Measurements from ENCODE around the gene ULK3.
"Not testable (repeated sequence)": the region's sequence is repeated elsewhere in the genome, so short reads cannot be mapped to it uniquely, and the experiment has no call there.

The ULK3 gene

GRCh38 chr15:74842581-74843444, at the start of gene ULK3:
ULK3 (minus strand) TSS chr15:74843156; CDS start chr15:74843105, 51 bp downstream.
- Mint-ChIP-seq H3K9me3 (no peaks in the 10 kb centered on the region), H3K27ac (peak within 1 kb of the TSS; percentile 88), H3K4me1 (peaks cover 44% of the 10 kb centered on the region), H3K4me3 (peak within 1 kb of the TSS; percentile 86), H3K36me3 (peaks cover 65% of the 10 kb centered on the region)
- peak; percentile 95 to 97 for DNase-seq (ENCODE audit: low spot score in 2 of 2)
- peak; percentile 87 for ATAC-seq

GRCh38 chr15:74892313-74892712, 49.4 kb upstream of the ULK3 start:
- Mint-ChIP-seq H3K4me3 (no peak overlapping the region), H3K36me3 (peaks cover 65% of the 10 kb centered on the region), H3K9me3 (no peaks in the 10 kb centered on the region), H3K27ac (peak overlapping the region; percentile 86), H3K4me1 (peaks cover 51% of the 10 kb centered on the region)
- no peak for DNase-seq (ENCODE audit: low spot score in 2 of 2)
- no peak for ATAC-seq

- H3K9me3 Mint-ChIP-seq, result no peaks in the 10 kb centered on the region
- no peak for DNase-seq (ENCODE audit: low spot score in 2 of 2)
- peaks cover 59% of the 10 kb centered on the region for H3K36me3 Mint-ChIP-seq
- peaks cover 51% of the 10 kb centered on the region for H3K4me1 Mint-ChIP-seq
- ATAC-seq, result no peak
- peak overlapping the region; percentile 87 for H3K4me3 Mint-ChIP-seq
- H3K27ac Mint-ChIP-seq, result peak overlapping the region; percentile 65
Measured at GRCh38 chr15:74891469-74891868, 48.5 kb upstream of the ULK3 start.

GRCh38 chr15:74890665-74890960, 47.7 kb upstream of the ULK3 start:
- peak overlapping the region; percentile 87 for H3K4me3 Mint-ChIP-seq
- no peaks in the 10 kb centered on the region for H3K9me3 Mint-ChIP-seq
- peak overlapping the region; percentile 95 for H3K27ac Mint-ChIP-seq
- ATAC-seq, result no peak
- no peak for DNase-seq (ENCODE audit: low spot score in 2 of 2)
- peaks cover 51% of the 10 kb centered on the region for H3K4me1 Mint-ChIP-seq
- peaks cover 57% of the 10 kb centered on the region for H3K36me3 Mint-ChIP-seq

- Mint-ChIP-seq H3K36me3 (peaks cover 52% of the 10 kb centered on the region), H3K9me3 (no peaks in the 10 kb centered on the region), H3K27ac (peak within 1 kb of the TSS; percentile 95), H3K4me1 (peaks cover 51% of the 10 kb centered on the region), H3K4me3 (peak within 1 kb of the TSS; percentile 87)
- peak; percentile 98 for ATAC-seq
- peak; percentile 77 to 93 for DNase-seq (ENCODE audit: low spot score in 2 of 2)
Measured at GRCh38 chr15:74889883-74890664, 47.1 kb upstream of the ULK3 start, which contains the start of gene MPI. MPI (plus strand) TSS chr15:74890042; CDS start chr15:74890074, 32 bp downstream.

- ATAC-seq (no peak), DNase-seq (ENCODE audit: low spot score in 2 of 2) (no peak)
- peak overlapping the region; percentile 95 for H3K27ac Mint-ChIP-seq
- peaks cover 45% of the 10 kb centered on the region for H3K36me3 Mint-ChIP-seq
- H3K4me1 Mint-ChIP-seq, result peaks cover 51% of the 10 kb centered on the region
- H3K9me3 Mint-ChIP-seq, result no peaks in the 10 kb centered on the region
- H3K4me3 Mint-ChIP-seq, result peak overlapping the region; percentile 87
Measured at GRCh38 chr15:74889390-74889882, 46.5 kb upstream of the ULK3 start.

GRCh38 chr15:74888716-74889115, 45.8 kb upstream of the ULK3 start:
- peak overlapping the region; percentile 95 for H3K27ac Mint-ChIP-seq
- no peaks in the 10 kb centered on the region for H3K9me3 Mint-ChIP-seq
- ATAC-seq (no peak), DNase-seq (ENCODE audit: low spot score in 2 of 2) (no peak)
- peak overlapping the region; percentile 87 for H3K4me3 Mint-ChIP-seq
- H3K36me3 Mint-ChIP-seq, result peaks cover 38% of the 10 kb centered on the region
- H3K4me1 Mint-ChIP-seq, result peaks cover 47% of the 10 kb centered on the region

GRCh38 chr15:74887537-74888193, 44.7 kb upstream of the ULK3 start:
- Mint-ChIP-seq H3K4me1 (peaks cover 37% of the 10 kb centered on the region), H3K27ac (peak overlapping the region; percentile 21), H3K36me3 (peaks cover 27% of the 10 kb centered on the region)
- H3K9me3 Mint-ChIP-seq; DNase-seq (ENCODE audit: low spot score in 2 of 2); H3K4me3 Mint-ChIP-seq; ATAC-seq: not testable (repeated sequence)

- H3K4me3 Mint-ChIP-seq, result no peak overlapping the region
- H3K36me3 Mint-ChIP-seq, result peaks cover 10% of the 10 kb centered on the region
- no peaks in the 10 kb centered on the region for H3K9me3 Mint-ChIP-seq
- H3K4me1 Mint-ChIP-seq, result peaks cover 17% of the 10 kb centered on the region
- DNase-seq (ENCODE audit: low spot score in 2 of 2) (no peak), ATAC-seq (no peak)
- H3K27ac Mint-ChIP-seq, result no peak overlapping the region
Measured at GRCh38 chr15:74885461-74885860, 42.5 kb upstream of the ULK3 start.

GRCh38 chr15:74884428-74885223, 41.7 kb upstream of the ULK3 start:
- ATAC-seq (no peak), DNase-seq (ENCODE audit: low spot score in 2 of 2) (no peak)
- Mint-ChIP-seq H3K4me1 (peaks cover 9% of the 10 kb centered on the region), H3K27ac (peak overlapping the region; percentile 34), H3K36me3 (peaks cover 1% of the 10 kb centered on the region), H3K4me3 (no peak overlapping the region), H3K9me3 (no peaks in the 10 kb centered on the region)

- Mint-ChIP-seq H3K4me1 (no peaks in the 10 kb centered on the region), H3K9me3 (no peaks in the 10 kb centered on the region), H3K36me3 (no peaks in the 10 kb centered on the region), H3K27ac (no peak overlapping the region), H3K4me3 (no peak overlapping the region)
- ATAC-seq, result no peak
- DNase-seq (ENCODE audit: low spot score in 2 of 2), result no peak
Measured at GRCh38 chr15:74882528-74882927, 39.6 kb upstream of the ULK3 start.

- H3K27ac Mint-ChIP-seq, result no peak overlapping the region
- no peaks in the 10 kb centered on the region for H3K9me3 Mint-ChIP-seq
- no peaks in the 10 kb centered on the region for H3K36me3 Mint-ChIP-seq
- DNase-seq (ENCODE audit: low spot score in 2 of 2), result no peak
- ATAC-seq, result no peak
- H3K4me1 Mint-ChIP-seq, result peaks cover 13% of the 10 kb centered on the region
- H3K4me3 Mint-ChIP-seq, result no peak overlapping the region
Measured at GRCh38 chr15:74878273-74878672, 35.3 kb upstream of the ULK3 start.

GRCh38 chr15:74873756-74874424, 30.9 kb upstream of the ULK3 start:
- no peak for DNase-seq (ENCODE audit: low spot score in 2 of 2)
- Mint-ChIP-seq H3K4me1 (peaks cover 52% of the 10 kb centered on the region), H3K27ac (peak overlapping the region; percentile 98), H3K4me3 (peak overlapping the region; percentile 100), H3K36me3 (peaks cover 37% of the 10 kb centered on the region), H3K9me3 (no peaks in the 10 kb centered on the region)
- ATAC-seq, result no peak

Measured in stimulated activated effector memory CD8-positive, alpha-beta T cell treated with anti-CD3 and anti-CD28 coated beads, Interleukin-12 subunit alpha, Interleukin-12 subunit beta, amount 100 ng/mL, for 72 hours (primary cell).